Measurements from ENCODE around the gene DTD2.

GRCh38 chr14:31402764-31403439, 54.4 kb downstream of the DTD2 start:
- no peak for TF ChIP-seq CTCF (IDR thresholded peaks at IDR 0.05)
- no peak for TF ChIP-seq POLR2A (IDR thresholded peaks at IDR 0.05)
- TF ChIP-seq EP300 (IDR thresholded peaks at IDR 0.05), result no peak

Measured in ovary (tissue), 3 donors.